ENCODE results near the gene YARS1.

- TF ChIP-seq EZH2 (IDR thresholded peaks at IDR 0.05; ENCODE audit: low read length) (no peak), CTCF (optimal IDR thresholded peaks at IDR 0.05 in 1 of 3, IDR thresholded peaks at IDR 0.05 in 1 of 3, conservative IDR thresholded peaks at IDR 0.05 in 1 of 3; ENCODE audit: extremely low read depth in 1 of 3, insufficient read depth in 2 of 3, low read length in 3 of 3) (no peak)
These were observed 19.7 kb downstream of the YARS1 start for GRCh38 chr1:32797456-32797855.
